GM23338 (cell line): ENCODE data around the gene CCDC138. TPM values are rescaled to one million over a fixed set of nuclear protein-coding genes. Genes with fewer than 3 reads are reported as not detected.

Experiments used
- ATAC-seq: fragments of 200-7000 bp; cut with Tn5 transposase; 3 replicates; pipeline ENCODE4 v1.9.1; 2020
- DNase-seq: peaks from one replicate; pipeline ENCODE4 v3.0.0-alpha.2; 2015; ENCODE audit warnings: low spot score
- H2AFZ ChIP-seq: fragments of 200-600 bp; sonication (generic); 2 replicates; pipeline ENCODE4 v1.8.0; 2016; ENCODE audit warnings: antibody characterized with exemption, mild to moderate bottlenecking, moderate library complexity
- H3F3A ChIP-seq: fragments of 200-600 bp; sonication (generic); replicated peaks from 2 replicates; pipeline ENCODE4 v1.8.0; 2017; ENCODE audit warnings: antibody characterized with exemption, mixed run types, low read depth
- H3K27ac ChIP-seq: fragments of 200-600 bp; sonication (generic); 2 replicates; pipeline ENCODE4 v1.6.1; 2016; ENCODE audit warnings: low read depth
- H3K27me3 ChIP-seq: fragments of 200-600 bp; sonication (generic); 2 replicates; pipeline ENCODE4 v1.8.0; 2016; ENCODE audit warnings: mild to moderate bottlenecking, mixed run types, moderate library complexity; ENCODE audit not compliant: insufficient read depth
- H3K36me3 ChIP-seq: fragments of 200-600 bp; sonication (generic); 2 replicates; pipeline ENCODE4 v1.8.0; 2016; ENCODE audit warnings: mild to moderate bottlenecking; ENCODE audit not compliant: insufficient read depth
- H3K4me1 ChIP-seq: fragments of 200-600 bp; sonication (generic); 2 replicates; pipeline ENCODE4 v1.8.0; 2016; ENCODE audit warnings: mild to moderate bottlenecking, moderate library complexity; ENCODE audit not compliant: insufficient read depth
- H3K4me2 ChIP-seq: fragments of 200-600 bp; sonication (generic); 2 replicates; pipeline ENCODE4 v1.7.1; 2017; ENCODE audit warnings: mixed run types
- H3K4me3 ChIP-seq: fragments of 200-600 bp; sonication (generic); 2 replicates; pipeline ENCODE4 v1.6.1; 2016; ENCODE audit warnings: mixed run types
- H3K79me2 ChIP-seq: fragments of 200-600 bp; sonication (generic); replicated peaks from 2 replicates; pipeline ENCODE4 v1.8.0; 2017; ENCODE audit warnings: mild to moderate bottlenecking; ENCODE audit not compliant: insufficient read depth
- H3K9me2 ChIP-seq: fragments of 200-600 bp; sonication (generic); 2 replicates; pipeline ENCODE4 v1.8.0; 2017; ENCODE audit not compliant: insufficient read depth
- H4K20me1 ChIP-seq: fragments of 200-600 bp; sonication (generic); replicated peaks from 2 replicates; pipeline ENCODE4 v1.8.0; 2017; ENCODE audit warnings: mild to moderate bottlenecking; ENCODE audit not compliant: insufficient read depth
- H3K27ac Mint-ChIP-seq: 2 replicates; pipeline ENCODE4 v1.8.0; 2020; ENCODE audit warnings: inconsistent platforms, mild to moderate bottlenecking, moderate library complexity, mixed read lengths
- H3K27me3 Mint-ChIP-seq: 3 replicates; pipeline ENCODE4 v1.8.0; 2022; ENCODE audit warnings: low read depth, mild to moderate bottlenecking, moderate library complexity, mixed read lengths, inconsistent platforms; ENCODE audit not compliant: insufficient read depth, poor library complexity
- H3K36me3 Mint-ChIP-seq: 3 replicates; pipeline ENCODE4 v1.8.0; 2021; ENCODE audit warnings: low read depth, mild to moderate bottlenecking, inconsistent platforms, moderate library complexity, mixed read lengths
- H3K4me1 Mint-ChIP-seq: 3 replicates; pipeline ENCODE4 v1.8.0; 2020; ENCODE audit warnings: mild to moderate bottlenecking, inconsistent platforms, mixed read lengths
- H3K4me3 Mint-ChIP-seq: 3 replicates; pipeline ENCODE4 v1.8.0; 2021; ENCODE audit warnings: moderate library complexity, mild to moderate bottlenecking, inconsistent platforms, mixed read lengths
- H3K9me3 Mint-ChIP-seq: 3 replicates; pipeline ENCODE4 v1.8.0; 2020; ENCODE audit warnings: moderate library complexity, mild to moderate bottlenecking, inconsistent platforms, mixed read lengths
- ETS1 ChIP-seq: IDR thresholded peaks from 2 replicates; pipeline ENCODE4 v1.6.1; 2016; ENCODE audit warnings: antibody characterized with exemption
- EZH2phosphoT487 ChIP-seq: fragments of 200-600 bp; sonication (generic); IDR thresholded peaks from one replicate; pipeline ENCODE4 v1.8.1; 2018; ENCODE audit warnings: antibody characterized with exemption; ENCODE audit not compliant: unreplicated experiment
- JUNB ChIP-seq: IDR thresholded peaks from one replicate; pipeline ENCODE4 v1.6.1; 2016; ENCODE audit warnings: antibody characterized with exemption; ENCODE audit not compliant: unreplicated experiment
- NANOG ChIP-seq: IDR thresholded peaks from 2 replicates; pipeline ENCODE4 v1.6.1; 2016; ENCODE audit warnings: antibody characterized with exemption, borderline replicate concordance
- ZNF114 ChIP-seq: fragments of 250-450 bp; sonication (Bioruptor Pico); IDR thresholded peaks from 2 replicates; pipeline ENCODE4 v1.5.0; 2020; ENCODE audit warnings: mild to moderate bottlenecking, moderate library complexity
- ZNF331 ChIP-seq: fragments of 250-450 bp; sonication (Bioruptor Pico); IDR thresholded peaks from 2 replicates; pipeline ENCODE4 v1.5.0; 2020; ENCODE audit warnings: low read depth, mild to moderate bottlenecking, moderate library complexity
- ZNF462 ChIP-seq: fragments of 250-450 bp; sonication (Bioruptor Pico); IDR thresholded peaks from 2 replicates; pipeline ENCODE4 v1.5.0; 2020; ENCODE audit warnings: mild to moderate bottlenecking, moderate library complexity
- polyA plus RNA-seq: library from polyadenylated mRNA; unstranded; fragments of >200 nt; fragmentation: Nextera tagmentation; extraction: Ambion mirVana; gene quantifications from 2 replicates; pipeline ENCODE4 v1.2.1, GENCODE V29; 2016
- total RNA-seq: library from RNA; depleted of rRNA; stranded (reverse); fragments of >200 nt; shearing (Covaris generic); gene quantifications from 2 replicates; pipeline ENCODE4 v1.2.3, GENCODE V29; 2014
- TF ChIP-seq, protein P1 (sequence below): IDR thresholded peaks from one replicate; pipeline ENCODE4 v1.6.1; 2018; ENCODE audit warnings: antibody characterized with exemption; ENCODE audit not compliant: unreplicated experiment
- TF ChIP-seq, protein P2 (sequence below), 2 experiments: fragments of 200-600 bp in 1 of 2; sonication (generic) in 1 of 2; conservative IDR thresholded peaks; 2 replicates each; pipeline versions ENCODE4 v1.5.1 to v1.6.1; 2016 to 2017; ENCODE audit warnings: antibody characterized with exemption in 2 of 2, low read depth in 2 of 2, mild to moderate bottlenecking in 2 of 2, moderate library complexity in 1 of 2

Gene CCDC138
- total and polyA plus RNA-seq, 2 experiments from 2014 or later, result 30.8 to 31.6 TPM

DNA sequence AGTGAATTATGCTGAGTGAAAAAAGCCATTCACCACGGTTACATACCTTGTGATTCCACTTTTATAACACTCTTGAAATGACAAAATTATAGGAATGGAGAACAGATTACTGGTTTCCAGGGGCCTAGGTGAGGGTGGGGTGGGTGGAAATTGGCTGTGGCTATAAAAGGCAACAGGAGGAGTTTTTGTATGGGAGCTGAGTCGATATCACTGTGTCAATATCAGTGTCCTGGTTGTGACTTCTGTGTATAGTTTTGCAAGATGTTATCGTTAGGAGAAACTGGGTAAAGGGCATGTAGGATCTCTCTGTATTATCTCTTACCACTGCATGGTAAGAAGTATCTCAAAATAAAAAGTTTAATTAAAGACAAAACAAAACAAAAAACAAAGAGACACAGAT is 118.1 kb downstream of the CCDC138 start:
- H2AFZ ChIP-seq, result no peak overlapping the region
- Mint-ChIP-seq H3K27me3 (no peaks in the 10 kb centered on the region), H3K27ac (no peak overlapping the region), H3K36me3 (no peaks in the 10 kb centered on the region; the same call in 2 of the 3 replicates), H3K4me1 (no peaks in the 10 kb centered on the region), H3K9me3 (no peaks in the 10 kb centered on the region), H3K4me3 (no peak overlapping the region)
- no peaks in the 10 kb centered on the region for H3K79me2 ChIP-seq
- H3F3A ChIP-seq, result no peaks in the 10 kb centered on the region
- no peaks in the 10 kb centered on the region for H4K20me1 ChIP-seq
- TF ChIP-seq, protein P1, sequence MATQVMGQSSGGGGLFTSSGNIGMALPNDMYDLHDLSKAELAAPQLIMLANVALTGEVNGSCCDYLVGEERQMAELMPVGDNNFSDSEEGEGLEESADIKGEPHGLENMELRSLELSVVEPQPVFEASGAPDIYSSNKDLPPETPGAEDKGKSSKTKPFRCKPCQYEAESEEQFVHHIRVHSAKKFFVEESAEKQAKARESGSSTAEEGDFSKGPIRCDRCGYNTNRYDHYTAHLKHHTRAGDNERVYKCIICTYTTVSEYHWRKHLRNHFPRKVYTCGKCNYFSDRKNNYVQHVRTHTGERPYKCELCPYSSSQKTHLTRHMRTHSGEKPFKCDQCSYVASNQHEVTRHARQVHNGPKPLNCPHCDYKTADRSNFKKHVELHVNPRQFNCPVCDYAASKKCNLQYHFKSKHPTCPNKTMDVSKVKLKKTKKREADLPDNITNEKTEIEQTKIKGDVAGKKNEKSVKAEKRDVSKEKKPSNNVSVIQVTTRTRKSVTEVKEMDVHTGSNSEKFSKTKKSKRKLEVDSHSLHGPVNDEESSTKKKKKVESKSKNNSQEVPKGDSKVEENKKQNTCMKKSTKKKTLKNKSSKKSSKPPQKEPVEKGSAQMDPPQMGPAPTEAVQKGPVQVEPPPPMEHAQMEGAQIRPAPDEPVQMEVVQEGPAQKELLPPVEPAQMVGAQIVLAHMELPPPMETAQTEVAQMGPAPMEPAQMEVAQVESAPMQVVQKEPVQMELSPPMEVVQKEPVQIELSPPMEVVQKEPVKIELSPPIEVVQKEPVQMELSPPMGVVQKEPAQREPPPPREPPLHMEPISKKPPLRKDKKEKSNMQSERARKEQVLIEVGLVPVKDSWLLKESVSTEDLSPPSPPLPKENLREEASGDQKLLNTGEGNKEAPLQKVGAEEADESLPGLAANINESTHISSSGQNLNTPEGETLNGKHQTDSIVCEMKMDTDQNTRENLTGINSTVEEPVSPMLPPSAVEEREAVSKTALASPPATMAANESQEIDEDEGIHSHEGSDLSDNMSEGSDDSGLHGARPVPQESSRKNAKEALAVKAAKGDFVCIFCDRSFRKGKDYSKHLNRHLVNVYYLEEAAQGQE, result no peak
- TF ChIP-seq ETS1 (no peak), EZH2phosphoT487 (no peak), ZNF331 (CRISPR knock-in tag) (no peak)
- H3K27ac ChIP-seq, result no peak overlapping the region
- no peak overlapping the region for H3K4me2 ChIP-seq
- no peaks in the 10 kb centered on the region for H3K4me1 ChIP-seq
- no peak overlapping the region for H3K4me3 ChIP-seq
- DNase-seq, result no peak
- no peaks in the 10 kb centered on the region for H3K27me3 ChIP-seq
- no peaks in the 10 kb centered on the region for H3K36me3 ChIP-seq
- H3K9me2 ChIP-seq, result no peaks in the 10 kb centered on the region
- ATAC-seq, result no peak

DNA sequence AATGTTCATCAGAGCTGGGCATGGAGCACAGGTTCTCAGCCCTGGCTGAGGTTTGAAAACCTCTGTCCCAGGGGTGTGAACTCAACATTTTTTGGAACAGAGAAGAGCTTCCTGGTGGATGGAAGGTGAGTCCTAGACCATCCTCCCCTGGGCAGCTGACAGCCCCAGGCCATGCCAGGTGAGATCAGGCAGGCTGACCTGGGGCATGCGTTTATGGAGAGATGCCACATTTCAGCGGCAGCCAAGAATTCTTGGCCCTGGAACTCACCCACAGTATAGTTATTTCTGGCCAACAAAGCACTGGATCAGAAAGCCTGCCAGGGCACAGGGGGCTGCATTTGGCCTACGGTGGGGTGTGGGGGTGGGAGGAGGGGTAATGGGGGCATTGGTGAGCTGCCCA is 118.6 kb downstream of the CCDC138 start:
- Mint-ChIP-seq H3K27me3 (no peaks in the 10 kb centered on the region), H3K36me3 (no peaks in the 10 kb centered on the region; the same call in 2 of the 3 replicates), H3K9me3 (no peaks in the 10 kb centered on the region), H3K27ac (no peak overlapping the region), H3K4me3 (no peak overlapping the region), H3K4me1 (no peaks in the 10 kb centered on the region)
- H3K27me3 ChIP-seq, result no peaks in the 10 kb centered on the region
- no peak overlapping the region for H3K4me3 ChIP-seq
- no peaks in the 10 kb centered on the region for H3K9me2 ChIP-seq
- no peaks in the 10 kb centered on the region for H3K79me2 ChIP-seq
- no peaks in the 10 kb centered on the region for H4K20me1 ChIP-seq
- H2AFZ ChIP-seq, result no peak overlapping the region
- ATAC-seq, result no peak
- no peaks in the 10 kb centered on the region for H3K4me1 ChIP-seq
- DNase-seq, result no peak
- H3K27ac ChIP-seq, result no peak overlapping the region
- H3K4me2 ChIP-seq, result no peak overlapping the region
- no peaks in the 10 kb centered on the region for H3K36me3 ChIP-seq
- no peaks in the 10 kb centered on the region for H3F3A ChIP-seq
- TF ChIP-seq ZNF114, result no peak
- no peak for TF ChIP-seq JUNB
- TF ChIP-seq EZH2phosphoT487, result no peak
- no peak for TF ChIP-seq ZNF462 (CRISPR knock-in tag)
- no peak for TF ChIP-seq NANOG
- TF ChIP-seq, protein P2, sequence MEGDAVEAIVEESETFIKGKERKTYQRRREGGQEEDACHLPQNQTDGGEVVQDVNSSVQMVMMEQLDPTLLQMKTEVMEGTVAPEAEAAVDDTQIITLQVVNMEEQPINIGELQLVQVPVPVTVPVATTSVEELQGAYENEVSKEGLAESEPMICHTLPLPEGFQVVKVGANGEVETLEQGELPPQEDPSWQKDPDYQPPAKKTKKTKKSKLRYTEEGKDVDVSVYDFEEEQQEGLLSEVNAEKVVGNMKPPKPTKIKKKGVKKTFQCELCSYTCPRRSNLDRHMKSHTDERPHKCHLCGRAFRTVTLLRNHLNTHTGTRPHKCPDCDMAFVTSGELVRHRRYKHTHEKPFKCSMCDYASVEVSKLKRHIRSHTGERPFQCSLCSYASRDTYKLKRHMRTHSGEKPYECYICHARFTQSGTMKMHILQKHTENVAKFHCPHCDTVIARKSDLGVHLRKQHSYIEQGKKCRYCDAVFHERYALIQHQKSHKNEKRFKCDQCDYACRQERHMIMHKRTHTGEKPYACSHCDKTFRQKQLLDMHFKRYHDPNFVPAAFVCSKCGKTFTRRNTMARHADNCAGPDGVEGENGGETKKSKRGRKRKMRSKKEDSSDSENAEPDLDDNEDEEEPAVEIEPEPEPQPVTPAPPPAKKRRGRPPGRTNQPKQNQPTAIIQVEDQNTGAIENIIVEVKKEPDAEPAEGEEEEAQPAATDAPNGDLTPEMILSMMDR (conservative IDR thresholded peaks at IDR 0.05; ENCODE audit: low read depth in 2 of 2), result no peak
- TF ChIP-seq ZNF331 (CRISPR knock-in tag), result no peak
